Calu3 (cell line): ENCODE results near the gene PRKCA. TPM values are rescaled to one million over a fixed set of nuclear protein-coding genes. Genes with fewer than 3 reads are reported as not detected.
"Not testable (repeated sequence)": the region's sequence is repeated elsewhere in the genome, so short reads cannot be mapped to it uniquely, and the experiment has no call there.

ENCODE experiments used
- BruUV-seq: library from RNA; stranded (reverse); fragments of 400-500 nt; replicated peaks from 2 replicates; lab custom pipeline; 2021; lab: Mats Ljungman, UMichigan
- CTCF ChIA-PET: fragments of 300-600 bp; sonication (Branson Sonifier 250); formaldehyde crosslinking; loops from one replicate; lab custom pipeline; 2022; ENCODE audit warnings: antibody characterized with exemption; lab: Charles Lee
- DNase-seq: peaks from one replicate; pipeline ENCODE4 v3.0.0; 2022
- H3K27ac Mint-ChIP-seq: one replicate; pipeline ENCODE4 v1.8.0; 2022; ENCODE audit warnings: mixed read lengths; ENCODE audit not compliant: unreplicated experiment
- H3K27me3 Mint-ChIP-seq: one replicate; pipeline ENCODE4 v1.8.0; 2022; ENCODE audit warnings: mixed read lengths; ENCODE audit not compliant: unreplicated experiment
- H3K36me3 Mint-ChIP-seq: one replicate; pipeline ENCODE4 v1.8.0; 2022; ENCODE audit warnings: mild to moderate bottlenecking, moderate library complexity, mixed read lengths; ENCODE audit not compliant: insufficient read depth, unreplicated experiment
- H3K4me1 Mint-ChIP-seq: one replicate; pipeline ENCODE4 v1.8.0; 2022; ENCODE audit warnings: mild to moderate bottlenecking, low read depth, mixed read lengths; ENCODE audit not compliant: unreplicated experiment
- H3K4me3 Mint-ChIP-seq: one replicate; pipeline ENCODE4 v1.8.0; 2022; ENCODE audit warnings: mild to moderate bottlenecking, low read depth, moderate library complexity, mixed read lengths; ENCODE audit not compliant: unreplicated experiment
- H3K9me3 Mint-ChIP-seq: one replicate; pipeline ENCODE4 v1.8.0; 2022; ENCODE audit warnings: low read depth, mixed read lengths; ENCODE audit not compliant: unreplicated experiment
- CTCF ChIP-seq: fragments of 200-600 bp; IDR thresholded peaks from one replicate; pipeline ENCODE4 v1.8.0; 2022; ENCODE audit warnings: antibody characterized with exemption; ENCODE audit not compliant: unreplicated experiment
- intact Hi-C: fragments of 100-400 bp; cut with micrococcal nuclease; formaldehyde crosslinking; loops from one replicate; pipeline ENCODE4 v1.10.0; 2022; ENCODE audit not compliant: unreplicated experiment
- total RNA-seq: library from RNA; stranded (reverse); gene quantifications from 2 replicates; pipeline ENCODE4 v1.2.3, GENCODE V29; 2022

Gene PRKCA
- total RNA-seq, 1 experiment from 2014 or later: 126 TPM

DNA sequence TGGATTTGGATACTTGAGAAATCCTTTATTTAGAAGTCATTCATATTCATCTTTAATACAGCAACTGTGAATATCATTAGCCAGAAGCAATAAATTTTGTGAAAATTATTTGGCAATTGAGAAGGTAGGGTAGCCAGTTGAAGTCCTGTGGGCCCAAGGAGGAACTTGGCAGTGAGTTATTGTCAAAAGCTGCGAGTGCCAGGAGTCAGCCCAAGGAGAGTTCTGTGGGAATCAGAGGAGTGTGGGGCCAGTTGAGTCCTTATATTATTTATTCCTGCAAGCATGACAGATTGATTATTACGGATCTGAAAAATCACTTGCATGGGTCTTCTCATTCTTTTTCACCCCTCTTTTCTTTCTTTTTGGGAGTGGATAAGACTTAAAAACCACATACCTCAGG lies 38.3 kb downstream of the PRKCA start:
- H3K27me3 Mint-ChIP-seq: no peaks in the 10 kb centered on the region
- H3K27ac Mint-ChIP-seq: peak overlapping the region; percentile 33
- peaks cover 35% of the 10 kb centered on the region for H3K36me3 Mint-ChIP-seq
- intact Hi-C loops: loop anchor here (2.0 kb wide), 1 partner anchor 36 kb away; no protein-coding TSS in a partner anchor
- TF ChIP-seq CTCF: no peak
- peak overlapping the region; percentile 48 for H3K4me3 Mint-ChIP-seq
- no peak for DNase-seq
- BruUV-seq: no TSS peak
- CTCF ChIA-PET: interaction anchor here (1.5 kb wide), 1 partner anchor 36 kb away, joined by 4 read pairs; no protein-coding TSS in a partner anchor
- peaks cover 76% of the 10 kb centered on the region for H3K4me1 Mint-ChIP-seq
- H3K9me3 Mint-ChIP-seq: no peaks in the 10 kb centered on the region

GRCh38 chr17:66341462-66341861 lies 39.0 kb downstream of the PRKCA start:
- Mint-ChIP-seq H3K36me3 (peaks cover 35% of the 10 kb centered on the region), H3K4me3 (peak overlapping the region; percentile 48), H3K27ac (peak overlapping the region; percentile 33), H3K4me1 (peaks cover 77% of the 10 kb centered on the region), H3K27me3 (no peaks in the 10 kb centered on the region), H3K9me3 (no peaks in the 10 kb centered on the region)
- DNase-seq: no peak
- TF ChIP-seq CTCF: no peak
- intact Hi-C loops: loop anchor here (2.0 kb wide), 1 partner anchor 37 kb away; no protein-coding TSS in a partner anchor
- no TSS peak for BruUV-seq
- CTCF ChIA-PET: interaction anchor here (1.1 to 1.5 kb wide), 3 partner anchors 10 to 223 kb away, joined by 3 to 5 read pairs (median 4); no protein-coding TSS in a partner anchor

DNA sequence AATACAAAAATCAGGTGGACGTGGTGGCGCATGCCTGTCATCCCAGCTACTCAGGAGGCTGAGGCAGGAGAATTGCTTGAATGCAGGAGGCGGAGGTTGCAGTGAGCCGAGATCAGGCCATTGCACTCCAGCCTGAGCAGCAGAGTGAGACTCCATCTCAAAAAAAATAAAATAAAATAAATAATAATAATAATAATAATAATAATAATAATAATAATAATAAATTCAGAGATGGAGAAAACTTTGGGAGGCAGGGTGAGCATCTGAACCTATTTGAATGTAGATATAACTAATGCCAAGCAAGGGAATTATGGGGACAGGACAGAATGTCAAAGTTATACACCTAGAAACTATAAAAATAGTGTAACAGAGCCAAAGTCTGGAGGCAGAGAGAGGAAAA lies 39.9 kb downstream of the PRKCA start:
- BruUV-seq, DNase-seq, H3K27me3 Mint-ChIP-seq, intact Hi-C loops, H3K9me3 Mint-ChIP-seq: not testable (repeated sequence)
- Mint-ChIP-seq H3K27ac (peak overlapping the region; percentile 33), H3K4me1 (peaks cover 82% of the 10 kb centered on the region), H3K4me3 (peak overlapping the region; percentile 48), H3K36me3 (peaks cover 29% of the 10 kb centered on the region)
- CTCF ChIA-PET: interaction anchor here (0.6 to 1.5 kb wide), 3 partner anchors 38 to 222 kb away, joined by 3 to 4 read pairs (median 3); no protein-coding TSS in a partner anchor

- H3K27ac Mint-ChIP-seq: peak overlapping the region; percentile 12
- DNase-seq: no peak
- H3K9me3 Mint-ChIP-seq: no peaks in the 10 kb centered on the region
- TF ChIP-seq CTCF: no peak
- intact Hi-C loops: no loop called here
- H3K4me3 Mint-ChIP-seq: peak overlapping the region; percentile 7
- CTCF ChIA-PET: no interaction called here
- H3K36me3 Mint-ChIP-seq: peaks cover 34% of the 10 kb centered on the region
- no peaks in the 10 kb centered on the region for H3K27me3 Mint-ChIP-seq
- H3K4me1 Mint-ChIP-seq: peaks cover 83% of the 10 kb centered on the region
- no TSS peak for BruUV-seq
These were observed 41.2 kb downstream of the PRKCA start for GRCh38 chr17:66343531-66344078.

GRCh38 chr17:66344473-66344872 lies 42.1 kb downstream of the PRKCA start:
- H3K9me3 Mint-ChIP-seq: no peaks in the 10 kb centered on the region
- BruUV-seq: no TSS peak
- H3K4me3 Mint-ChIP-seq: no peak overlapping the region
- no peaks in the 10 kb centered on the region for H3K27me3 Mint-ChIP-seq
- no peak overlapping the region for H3K27ac Mint-ChIP-seq
- intact Hi-C loops: no loop called here
- no peak for TF ChIP-seq CTCF
- no peak for DNase-seq
- CTCF ChIA-PET: no interaction called here
- H3K36me3 Mint-ChIP-seq: peaks cover 34% of the 10 kb centered on the region
- peaks cover 83% of the 10 kb centered on the region for H3K4me1 Mint-ChIP-seq
